ENCODE measurements around the gene CNN2. TPM values are rescaled to one million over a fixed set of nuclear protein-coding genes. Genes with fewer than 3 reads are reported as not detected.
A peak's percentile ranks its signal among the peaks of the same experiment; 100 is the strongest.

Gene CNN2
- total and polyA plus RNA-seq, 9 of the 15 experiments (the other 6 are each of a cell fraction or from before 2014, with no cell fraction given): 12.1 to 174 (median 52.7) TPM

DNA sequence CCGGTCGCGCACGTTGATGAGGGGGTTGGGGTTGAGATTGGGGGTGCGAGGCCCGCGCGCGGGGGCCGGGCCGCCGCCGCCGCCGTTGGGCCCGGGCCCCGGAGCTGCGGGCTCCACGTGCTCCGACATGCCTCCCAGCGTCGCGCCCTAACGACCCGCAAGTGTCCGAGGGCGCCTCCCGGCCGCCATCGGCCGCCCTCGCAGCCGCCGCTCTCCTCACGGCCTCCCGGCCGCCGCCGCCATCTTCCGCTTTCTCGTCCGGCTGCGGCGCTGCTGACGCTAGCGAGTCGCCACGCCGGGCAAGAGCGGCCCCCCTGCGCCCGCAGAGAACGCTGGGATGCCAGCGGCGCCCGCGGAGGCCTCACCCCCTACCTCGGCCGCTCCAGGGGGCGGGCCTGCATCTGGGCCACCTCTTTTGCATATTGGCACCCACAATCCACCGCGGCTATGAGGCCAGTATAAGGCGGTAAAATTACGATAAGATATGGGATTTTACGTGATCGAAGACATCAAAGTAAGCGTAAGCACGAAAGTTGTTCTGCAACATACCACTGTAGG is 5.5 kb upstream of the CNN2 start, which contains the start of gene TMEM259 (continued):
- TF ChIP-seq, protein P1, sequence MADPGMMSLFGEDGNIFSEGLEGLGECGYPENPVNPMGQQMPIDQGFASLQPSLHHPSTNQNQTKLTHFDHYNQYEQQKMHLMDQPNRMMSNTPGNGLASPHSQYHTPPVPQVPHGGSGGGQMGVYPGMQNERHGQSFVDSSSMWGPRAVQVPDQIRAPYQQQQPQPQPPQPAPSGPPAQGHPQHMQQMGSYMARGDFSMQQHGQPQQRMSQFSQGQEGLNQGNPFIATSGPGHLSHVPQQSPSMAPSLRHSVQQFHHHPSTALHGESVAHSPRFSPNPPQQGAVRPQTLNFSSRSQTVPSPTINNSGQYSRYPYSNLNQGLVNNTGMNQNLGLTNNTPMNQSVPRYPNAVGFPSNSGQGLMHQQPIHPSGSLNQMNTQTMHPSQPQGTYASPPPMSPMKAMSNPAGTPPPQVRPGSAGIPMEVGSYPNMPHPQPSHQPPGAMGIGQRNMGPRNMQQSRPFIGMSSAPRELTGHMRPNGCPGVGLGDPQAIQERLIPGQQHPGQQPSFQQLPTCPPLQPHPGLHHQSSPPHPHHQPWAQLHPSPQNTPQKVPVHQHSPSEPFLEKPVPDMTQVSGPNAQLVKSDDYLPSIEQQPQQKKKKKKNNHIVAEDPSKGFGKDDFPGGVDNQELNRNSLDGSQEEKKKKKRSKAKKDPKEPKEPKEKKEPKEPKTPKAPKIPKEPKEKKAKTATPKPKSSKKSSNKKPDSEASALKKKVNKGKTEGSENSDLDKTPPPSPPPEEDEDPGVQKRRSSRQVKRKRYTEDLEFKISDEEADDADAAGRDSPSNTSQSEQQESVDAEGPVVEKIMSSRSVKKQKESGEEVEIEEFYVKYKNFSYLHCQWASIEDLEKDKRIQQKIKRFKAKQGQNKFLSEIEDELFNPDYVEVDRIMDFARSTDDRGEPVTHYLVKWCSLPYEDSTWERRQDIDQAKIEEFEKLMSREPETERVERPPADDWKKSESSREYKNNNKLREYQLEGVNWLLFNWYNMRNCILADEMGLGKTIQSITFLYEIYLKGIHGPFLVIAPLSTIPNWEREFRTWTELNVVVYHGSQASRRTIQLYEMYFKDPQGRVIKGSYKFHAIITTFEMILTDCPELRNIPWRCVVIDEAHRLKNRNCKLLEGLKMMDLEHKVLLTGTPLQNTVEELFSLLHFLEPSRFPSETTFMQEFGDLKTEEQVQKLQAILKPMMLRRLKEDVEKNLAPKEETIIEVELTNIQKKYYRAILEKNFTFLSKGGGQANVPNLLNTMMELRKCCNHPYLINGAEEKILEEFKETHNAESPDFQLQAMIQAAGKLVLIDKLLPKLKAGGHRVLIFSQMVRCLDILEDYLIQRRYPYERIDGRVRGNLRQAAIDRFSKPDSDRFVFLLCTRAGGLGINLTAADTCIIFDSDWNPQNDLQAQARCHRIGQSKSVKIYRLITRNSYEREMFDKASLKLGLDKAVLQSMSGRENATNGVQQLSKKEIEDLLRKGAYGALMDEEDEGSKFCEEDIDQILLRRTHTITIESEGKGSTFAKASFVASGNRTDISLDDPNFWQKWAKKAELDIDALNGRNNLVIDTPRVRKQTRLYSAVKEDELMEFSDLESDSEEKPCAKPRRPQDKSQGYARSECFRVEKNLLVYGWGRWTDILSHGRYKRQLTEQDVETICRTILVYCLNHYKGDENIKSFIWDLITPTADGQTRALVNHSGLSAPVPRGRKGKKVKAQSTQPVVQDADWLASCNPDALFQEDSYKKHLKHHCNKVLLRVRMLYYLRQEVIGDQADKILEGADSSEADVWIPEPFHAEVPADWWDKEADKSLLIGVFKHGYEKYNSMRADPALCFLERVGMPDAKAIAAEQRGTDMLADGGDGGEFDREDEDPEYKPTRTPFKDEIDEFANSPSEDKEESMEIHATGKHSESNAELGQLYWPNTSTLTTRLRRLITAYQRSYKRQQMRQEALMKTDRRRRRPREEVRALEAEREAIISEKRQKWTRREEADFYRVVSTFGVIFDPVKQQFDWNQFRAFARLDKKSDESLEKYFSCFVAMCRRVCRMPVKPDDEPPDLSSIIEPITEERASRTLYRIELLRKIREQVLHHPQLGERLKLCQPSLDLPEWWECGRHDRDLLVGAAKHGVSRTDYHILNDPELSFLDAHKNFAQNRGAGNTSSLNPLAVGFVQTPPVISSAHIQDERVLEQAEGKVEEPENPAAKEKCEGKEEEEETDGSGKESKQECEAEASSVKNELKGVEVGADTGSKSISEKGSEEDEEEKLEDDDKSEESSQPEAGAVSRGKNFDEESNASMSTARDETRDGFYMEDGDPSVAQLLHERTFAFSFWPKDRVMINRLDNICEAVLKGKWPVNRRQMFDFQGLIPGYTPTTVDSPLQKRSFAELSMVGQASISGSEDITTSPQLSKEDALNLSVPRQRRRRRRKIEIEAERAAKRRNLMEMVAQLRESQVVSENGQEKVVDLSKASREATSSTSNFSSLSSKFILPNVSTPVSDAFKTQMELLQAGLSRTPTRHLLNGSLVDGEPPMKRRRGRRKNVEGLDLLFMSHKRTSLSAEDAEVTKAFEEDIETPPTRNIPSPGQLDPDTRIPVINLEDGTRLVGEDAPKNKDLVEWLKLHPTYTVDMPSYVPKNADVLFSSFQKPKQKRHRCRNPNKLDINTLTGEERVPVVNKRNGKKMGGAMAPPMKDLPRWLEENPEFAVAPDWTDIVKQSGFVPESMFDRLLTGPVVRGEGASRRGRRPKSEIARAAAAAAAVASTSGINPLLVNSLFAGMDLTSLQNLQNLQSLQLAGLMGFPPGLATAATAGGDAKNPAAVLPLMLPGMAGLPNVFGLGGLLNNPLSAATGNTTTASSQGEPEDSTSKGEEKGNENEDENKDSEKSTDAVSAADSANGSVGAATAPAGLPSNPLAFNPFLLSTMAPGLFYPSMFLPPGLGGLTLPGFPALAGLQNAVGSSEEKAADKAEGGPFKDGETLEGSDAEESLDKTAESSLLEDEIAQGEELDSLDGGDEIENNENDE (IDR thresholded peaks at IDR 0.05; ENCODE audit: low read depth, low read length): no peak
- no peak; the same call in 1 of the 2 replicates for TF ChIP-seq CREB1 (IDR thresholded peaks at IDR 0.05)
- TF ChIP-seq CREB1 (CRISPR knock-in tag; IDR thresholded peaks at IDR 0.05): no peak
- TF ChIP-seq, protein P2, sequence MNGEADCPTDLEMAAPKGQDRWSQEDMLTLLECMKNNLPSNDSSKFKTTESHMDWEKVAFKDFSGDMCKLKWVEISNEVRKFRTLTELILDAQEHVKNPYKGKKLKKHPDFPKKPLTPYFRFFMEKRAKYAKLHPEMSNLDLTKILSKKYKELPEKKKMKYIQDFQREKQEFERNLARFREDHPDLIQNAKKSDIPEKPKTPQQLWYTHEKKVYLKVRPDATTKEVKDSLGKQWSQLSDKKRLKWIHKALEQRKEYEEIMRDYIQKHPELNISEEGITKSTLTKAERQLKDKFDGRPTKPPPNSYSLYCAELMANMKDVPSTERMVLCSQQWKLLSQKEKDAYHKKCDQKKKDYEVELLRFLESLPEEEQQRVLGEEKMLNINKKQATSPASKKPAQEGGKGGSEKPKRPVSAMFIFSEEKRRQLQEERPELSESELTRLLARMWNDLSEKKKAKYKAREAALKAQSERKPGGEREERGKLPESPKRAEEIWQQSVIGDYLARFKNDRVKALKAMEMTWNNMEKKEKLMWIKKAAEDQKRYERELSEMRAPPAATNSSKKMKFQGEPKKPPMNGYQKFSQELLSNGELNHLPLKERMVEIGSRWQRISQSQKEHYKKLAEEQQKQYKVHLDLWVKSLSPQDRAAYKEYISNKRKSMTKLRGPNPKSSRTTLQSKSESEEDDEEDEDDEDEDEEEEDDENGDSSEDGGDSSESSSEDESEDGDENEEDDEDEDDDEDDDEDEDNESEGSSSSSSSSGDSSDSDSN (IDR thresholded peaks at IDR 0.05; ENCODE audit: borderline replicate concordance in 1 of 2, low read depth in 2 of 2, low read length in 2 of 2): no peak
- no peak for TF ChIP-seq MCM3 (IDR thresholded peaks at IDR 0.05)
- no peak for TF ChIP-seq TEAD1 (CRISPR knock-in tag; IDR thresholded peaks at IDR 0.05)
- TF ChIP-seq CSDE1 (IDR thresholded peaks at IDR 0.05): no peak
- TF ChIP-seq RBFOX2 (IDR thresholded peaks at IDR 0.05; ENCODE audit: low read depth, low read length): peak; percentile 95
- TF ChIP-seq NFE2 (IDR thresholded peaks at IDR 0.05; ENCODE audit: low read depth): no peak
- no peak for TF ChIP-seq ZNF316 (IDR thresholded peaks at IDR 0.05)
- TF ChIP-seq TOE1 (IDR thresholded peaks at IDR 0.05; ENCODE audit: borderline replicate concordance): no peak
- TF ChIP-seq TOE1 (CRISPR knock-in tag; IDR thresholded peaks at IDR 0.05; ENCODE audit: borderline replicate concordance, low read depth): no peak
- no peak for TF ChIP-seq KAT2B (IDR thresholded peaks at IDR 0.05; ENCODE audit: low read depth, low read length)
- no peak for TF ChIP-seq HDGF (IDR thresholded peaks at IDR 0.05)
- TF ChIP-seq FOXA1 (IDR thresholded peaks at IDR 0.05; ENCODE audit: borderline replicate concordance): no peak
- TF ChIP-seq MED1 (CRISPR knock-in tag; IDR thresholded peaks at IDR 0.05; ENCODE audit: borderline replicate concordance): no peak
- no peak for TF ChIP-seq TAF7 (tag; IDR thresholded peaks at IDR 0.05)
